Left lung (tissue), 10 donors: ENCODE data around the gene EMILIN2. TPM values are rescaled to one million over a fixed set of nuclear protein-coding genes. Genes with fewer than 3 reads are reported as not detected.
"Not testable (repeated sequence)": the region's sequence is repeated elsewhere in the genome, so short reads cannot be mapped to it uniquely, and the experiment has no call there.

Experiments used
- ATAC-seq: fragments of 200-7000 bp; cut with Tn5 transposase; one replicate; pipeline ENCODE4 v1.9.1; 2020; ENCODE audit warnings: moderate library complexity
- DNase-seq, 4 donors: peaks; one replicate each; pipeline ENCODE4 v3.0.0-alpha.2; 2013 to 2020
- H3K27ac ChIP-seq, 2 donors: fragments of 200-600 bp; sonication (generic) in 1 of 2; one replicate each; pipeline versions ENCODE4 v1.5.0 to v1.8.0; 2020 to 2021
- H3K27me3 ChIP-seq, 2 donors: fragments of 200-600 bp; sonication (generic) in 1 of 2; one replicate each; pipeline versions ENCODE4 v1.5.0 to v1.8.0; 2020 to 2021
- H3K36me3 ChIP-seq, 2 donors: fragments of 200-600 bp; sonication (generic) in 1 of 2; one replicate each; pipeline versions ENCODE4 v1.5.0 to v1.8.0; 2020 to 2021
- H3K4me1 ChIP-seq, 2 donors: fragments of 200-600 bp; one replicate each; pipeline ENCODE4 v1.8.0; 2021
- H3K4me3 ChIP-seq, 2 donors: fragments of 200-600 bp; sonication (generic) in 1 of 2; one replicate each; pipeline versions ENCODE4 v1.5.0 to v1.8.0; 2020 to 2021; ENCODE audit warnings: mild to moderate bottlenecking in 1 of 2
- H3K9me3 ChIP-seq, 2 donors: fragments of 200-600 bp; sonication (generic) in 1 of 2; one replicate each; pipeline versions ENCODE4 v1.5.0 to v1.8.0; 2020 to 2021
- CTCF ChIP-seq, 2 donors: fragments of 200-600 bp; sonication (generic) in 1 of 2; IDR thresholded peaks; one replicate each; pipeline versions ENCODE4 v1.5.0 to v1.8.0; 2021; ENCODE audit warnings: antibody characterized with exemption in 2 of 2
- intact Hi-C, 2 donors: fragments of 100-400 bp; cut with DNase I; formaldehyde crosslinking; loops; one replicate each; pipeline versions ENCODE4 v1.11.2 to v1.14.2; 2022
- polyA plus RNA-seq, 6 donors: library from polyadenylated mRNA; unstranded; fragments of 120-200 nt; gene quantifications; one replicate each; pipeline ENCODE4 v1.2.1, GENCODE V29; 2013; ENCODE audit not compliant: insufficient read length in 6 of 6
- total RNA-seq, 2 donors: library from RNA; stranded (reverse); fragmentation: NEBNext Ultra II Directional; extraction: Animal tissue kit (Norgen Biotek cat#: 25700); gene quantifications; one replicate each; pipeline ENCODE4 v1.2.1, GENCODE V29; 2021
- donor health status: DM: no; HTN: yes; CAD: no.
- donor health status: DM: no; HTN: no; CAD: no.

Gene EMILIN2
- total and polyA plus RNA-seq, 8 donors: 10.6 to 56.2 (median 15.1) TPM

GRCh38 chr18:2851771-2852170 is 5.0 kb downstream of the EMILIN2 start:
- Histone ChIP-seq H3K27me3 (peaks cover 26 to 35% of the 10 kb centered on the region in 2 donors), H3K27ac (no peak overlapping the region), H3K4me3 (no peak overlapping the region), H3K4me1 (peaks cover 5 to 66% of the 10 kb centered on the region in 2 donors), H3K9me3 (no peaks in the 10 kb centered on the region), H3K36me3 (peaks cover 0 to 22% of the 10 kb centered on the region in 2 donors)
- intact Hi-C loops: no loop called here
- no peak for ATAC-seq
- DNase-seq: no peak
- no peak for TF ChIP-seq CTCF (IDR thresholded peaks at IDR 0.05)

- H3K4me3 ChIP-seq, intact Hi-C loops, ATAC-seq, H3K9me3 ChIP-seq, H3K27ac ChIP-seq, DNase-seq: not testable (repeated sequence)
- Histone ChIP-seq H3K27me3 (peaks cover 22 to 28% of the 10 kb centered on the region in 2 donors), H3K4me1 (peaks cover 5 to 66% of the 10 kb centered on the region in 2 donors), H3K36me3 (peaks cover 0 to 22% of the 10 kb centered on the region in 2 donors)
Measured at GRCh38 chr18:2852460-2852859, 5.7 kb downstream of the EMILIN2 start.

- H3K4me3 ChIP-seq: no peak overlapping the region
- H3K27ac ChIP-seq: no peak overlapping the region
- intact Hi-C loops: no loop called here
- no peak for ATAC-seq
- no peak for TF ChIP-seq CTCF (IDR thresholded peaks at IDR 0.05)
- peaks cover 0 to 22% of the 10 kb centered on the region in 2 donors for H3K36me3 ChIP-seq
- H3K27me3 ChIP-seq: peaks cover 14 to 19% of the 10 kb centered on the region in 2 donors
- H3K9me3 ChIP-seq: no peaks in the 10 kb centered on the region
- peaks cover 8 to 66% of the 10 kb centered on the region in 2 donors for H3K4me1 ChIP-seq
- no peak for DNase-seq
Measured at GRCh38 chr18:2853173-2853925, 6.5 kb downstream of the EMILIN2 start.

- peaks cover 8 to 67% of the 10 kb centered on the region in 2 donors for H3K4me1 ChIP-seq
- DNase-seq: no peak
- no peaks in the 10 kb centered on the region for H3K9me3 ChIP-seq
- TF ChIP-seq CTCF (IDR thresholded peaks at IDR 0.05): no peak
- no peak overlapping the region for H3K27ac ChIP-seq
- peaks cover 6 to 11% of the 10 kb centered on the region in 2 donors for H3K27me3 ChIP-seq
- no peak overlapping the region for H3K4me3 ChIP-seq
- H3K36me3 ChIP-seq: peaks cover 0 to 22% of the 10 kb centered on the region in 2 donors
- ATAC-seq: no peak
- intact Hi-C loops: no loop called here
Measured at GRCh38 chr18:2853926-2854664, 7.3 kb downstream of the EMILIN2 start.

GRCh38 chr18:2854875-2855274 is 8.1 kb downstream of the EMILIN2 start:
- no peak for TF ChIP-seq CTCF (IDR thresholded peaks at IDR 0.05)
- no peak overlapping the region for H3K4me3 ChIP-seq
- no peak for DNase-seq
- ATAC-seq: no peak
- H3K9me3 ChIP-seq: no peaks in the 10 kb centered on the region
- peaks cover 0 to 22% of the 10 kb centered on the region in 2 donors for H3K36me3 ChIP-seq
- peaks cover 0 to 4% of the 10 kb centered on the region in 2 donors for H3K27me3 ChIP-seq
- H3K27ac ChIP-seq: peak overlapping the region in 1 of 2 donors; percentile 5
- peaks cover 8 to 66% of the 10 kb centered on the region in 2 donors for H3K4me1 ChIP-seq
- intact Hi-C loops: no loop called here
